Measurements from ENCODE around the gene ZFAND3. TPM values are rescaled to one million over a fixed set of nuclear protein-coding genes. Genes with fewer than 3 reads are reported as not detected.

ZFAND3 gene
- total and polyA plus RNA-seq, 2 of the 4 experiments (the other 2 are of a cell fraction): 10.9 to 26.7 TPM

GRCh38 chr6:38065734-38066305, 246.3 kb downstream of the ZFAND3 start:
- H3K79me1 ChIP-seq (ENCODE audit: low read depth in 1 of 2, low read length in 2 of 2): peaks cover 36 to 57% of the 10 kb centered on the region in 2 experiments
- H3K4me3 ChIP-seq (ENCODE audit: insufficient read depth, low read depth, low read length): no peak overlapping the region
- no peak overlapping the region for H3K18ac ChIP-seq (ENCODE audit: low read depth, low read length)
- ChIA-PET CTCF (no interaction called here), POLR2A (ENCODE audit: unreplicated experiment) (no interaction called here)
- intact Hi-C loops (cut with micrococcal nuclease) (no loop called here), dilution Hi-C loops (cut with HindIII; ENCODE audit: low sequenced_read_pairs, unreplicated experiment) (no loop called here), in situ Hi-C loops (cut with MboI; ENCODE audit: low sequenced_read_pairs) (no loop called here)
- H4K20me1 ChIP-seq (ENCODE audit: insufficient read depth, low read length): peaks cover 42% of the 10 kb centered on the region; the same call in 1 of the 2 replicates
- TF ChIP-seq, protein P1, sequence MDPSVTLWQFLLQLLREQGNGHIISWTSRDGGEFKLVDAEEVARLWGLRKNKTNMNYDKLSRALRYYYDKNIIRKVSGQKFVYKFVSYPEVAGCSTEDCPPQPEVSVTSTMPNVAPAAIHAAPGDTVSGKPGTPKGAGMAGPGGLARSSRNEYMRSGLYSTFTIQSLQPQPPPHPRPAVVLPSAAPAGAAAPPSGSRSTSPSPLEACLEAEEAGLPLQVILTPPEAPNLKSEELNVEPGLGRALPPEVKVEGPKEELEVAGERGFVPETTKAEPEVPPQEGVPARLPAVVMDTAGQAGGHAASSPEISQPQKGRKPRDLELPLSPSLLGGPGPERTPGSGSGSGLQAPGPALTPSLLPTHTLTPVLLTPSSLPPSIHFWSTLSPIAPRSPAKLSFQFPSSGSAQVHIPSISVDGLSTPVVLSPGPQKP (IDR thresholded peaks at IDR 0.05; ENCODE audit: borderline replicate concordance, low read depth, low read length): no peak
- TF ChIP-seq MXI1 (IDR thresholded peaks at IDR 0.05; ENCODE audit: borderline replicate concordance, low read depth, low read length): no peak
- TF ChIP-seq, protein P2, sequence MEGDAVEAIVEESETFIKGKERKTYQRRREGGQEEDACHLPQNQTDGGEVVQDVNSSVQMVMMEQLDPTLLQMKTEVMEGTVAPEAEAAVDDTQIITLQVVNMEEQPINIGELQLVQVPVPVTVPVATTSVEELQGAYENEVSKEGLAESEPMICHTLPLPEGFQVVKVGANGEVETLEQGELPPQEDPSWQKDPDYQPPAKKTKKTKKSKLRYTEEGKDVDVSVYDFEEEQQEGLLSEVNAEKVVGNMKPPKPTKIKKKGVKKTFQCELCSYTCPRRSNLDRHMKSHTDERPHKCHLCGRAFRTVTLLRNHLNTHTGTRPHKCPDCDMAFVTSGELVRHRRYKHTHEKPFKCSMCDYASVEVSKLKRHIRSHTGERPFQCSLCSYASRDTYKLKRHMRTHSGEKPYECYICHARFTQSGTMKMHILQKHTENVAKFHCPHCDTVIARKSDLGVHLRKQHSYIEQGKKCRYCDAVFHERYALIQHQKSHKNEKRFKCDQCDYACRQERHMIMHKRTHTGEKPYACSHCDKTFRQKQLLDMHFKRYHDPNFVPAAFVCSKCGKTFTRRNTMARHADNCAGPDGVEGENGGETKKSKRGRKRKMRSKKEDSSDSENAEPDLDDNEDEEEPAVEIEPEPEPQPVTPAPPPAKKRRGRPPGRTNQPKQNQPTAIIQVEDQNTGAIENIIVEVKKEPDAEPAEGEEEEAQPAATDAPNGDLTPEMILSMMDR (conservative IDR thresholded peaks at IDR 0.05; ENCODE audit: low read depth, low read length): no peak
- TF ChIP-seq FOS (IDR thresholded peaks at IDR 0.05; ENCODE audit: low read depth, low read length): no peak
- TF ChIP-seq CEBPB (IDR thresholded peaks at IDR 0.05; ENCODE audit: low read depth, low read length): no peak
- no peak for TF ChIP-seq RCOR1 (IDR thresholded peaks at IDR 0.05; ENCODE audit: insufficient replicate concordance, low read length)
- TF ChIP-seq, protein P3, sequence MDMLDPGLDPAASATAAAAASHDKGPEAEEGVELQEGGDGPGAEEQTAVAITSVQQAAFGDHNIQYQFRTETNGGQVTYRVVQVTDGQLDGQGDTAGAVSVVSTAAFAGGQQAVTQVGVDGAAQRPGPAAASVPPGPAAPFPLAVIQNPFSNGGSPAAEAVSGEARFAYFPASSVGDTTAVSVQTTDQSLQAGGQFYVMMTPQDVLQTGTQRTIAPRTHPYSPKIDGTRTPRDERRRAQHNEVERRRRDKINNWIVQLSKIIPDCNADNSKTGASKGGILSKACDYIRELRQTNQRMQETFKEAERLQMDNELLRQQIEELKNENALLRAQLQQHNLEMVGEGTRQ (IDR thresholded peaks at IDR 0.05; ENCODE audit: low read depth, low read length): no peak
- no peak for TF ChIP-seq CHD1 (IDR thresholded peaks at IDR 0.05; ENCODE audit: low read depth, low read length)
- TF ChIP-seq POLR2A (IDR thresholded peaks at IDR 0.05; ENCODE audit: low read depth, low read length): no peak
- no peak for TF ChIP-seq RAD21 (IDR thresholded peaks at IDR 0.05; ENCODE audit: low read length)
- no peak for TF ChIP-seq MAFK (IDR thresholded peaks at IDR 0.05; ENCODE audit: low read depth, low read length)
- TF ChIP-seq BHLHE40 (IDR thresholded peaks at IDR 0.05; ENCODE audit: low read depth, low read length): no peak
- no peak for TF ChIP-seq MAZ (IDR thresholded peaks at IDR 0.05; ENCODE audit: borderline replicate concordance, low read depth, low read length)
- TF ChIP-seq RFX5 (IDR thresholded peaks at IDR 0.05; ENCODE audit: low read depth, low read length): no peak
- no peak for TF ChIP-seq SMC3 (IDR thresholded peaks at IDR 0.05; ENCODE audit: low read depth, low read length)
- no peak for TF ChIP-seq NFE2L2 (IDR thresholded peaks at IDR 0.05; ENCODE audit: low read depth, low read length)
- no peak overlapping the region for H2AK5ac ChIP-seq (ENCODE audit: low read depth, low read length)
- H3K23ac ChIP-seq (ENCODE audit: low read depth, low read length): no peak overlapping the region
- H3K14ac ChIP-seq (replicated peaks; ENCODE audit: low read depth, low read length): no peak overlapping the region
- no peak overlapping the region for H2BK5ac ChIP-seq (ENCODE audit: low read depth, low read length, poor library complexity, severe bottlenecking)
- no peak overlapping the region for H2AFZ ChIP-seq (replicated peaks; ENCODE audit: low read length, poor library complexity)
- no peak overlapping the region for H2BK15ac ChIP-seq (ENCODE audit: low read depth, low read length)
- H3K4me2 ChIP-seq (ENCODE audit: low read depth, low read length): no peak overlapping the region
- no peak overlapping the region for H4K91ac ChIP-seq (ENCODE audit: insufficient read depth, low read depth, low read length)
- no peak overlapping the region for H3K27ac ChIP-seq (ENCODE audit: insufficient read depth, low read length)
- no peak overlapping the region for H2AK9ac ChIP-seq (replicated peaks; ENCODE audit: low read depth, low read length, poor library complexity)
- H2BK20ac ChIP-seq (ENCODE audit: low read depth, low read length): no peak overlapping the region
- no peak overlapping the region for H4K5ac ChIP-seq (ENCODE audit: low read depth, low read length)
- no CpG with 5 or more reads among the region's 2 CpGs for WGBS, 2 experiments (ENCODE audit: extremely low coverage in 2 of 2, insufficient read length in 1 of 2)
- DNase-seq (no peak), ATAC-seq (ENCODE audit: low read depth) (no peak)
- no peak overlapping the region for H3K9ac ChIP-seq (ENCODE audit: low read depth, low read length)
- peaks cover 6% of the 10 kb centered on the region for H3K9me1 ChIP-seq (ENCODE audit: insufficient read depth, low read length)
- H3K36me3 ChIP-seq (ENCODE audit: control insufficient read depth, insufficient read depth, low read length): peaks cover 17% of the 10 kb centered on the region
- peaks cover 6% of the 10 kb centered on the region for H3K4me1 ChIP-seq (ENCODE audit: control insufficient read depth, insufficient read depth, low read length)
- H3K4ac ChIP-seq (ENCODE audit: low read depth, low read length): no peak overlapping the region
- H3K9me3 ChIP-seq (ENCODE audit: control insufficient read depth, insufficient read depth, low read length): no peaks in the 10 kb centered on the region
- BruUV-seq (replicated peaks): no TSS peak
- no peak overlapping the region for H4K8ac ChIP-seq (ENCODE audit: low read depth in 2 of 2, low read length in 2 of 2)
- H3K56ac ChIP-seq (ENCODE audit: extremely low read depth, insufficient read depth, low read length): no peak overlapping the region
- H3K27me3 ChIP-seq (ENCODE audit: control insufficient read depth, insufficient read depth, low read length): no peaks in the 10 kb centered on the region
- no peak overlapping the region for H2BK120ac ChIP-seq (ENCODE audit: low read depth, low read length)

Data from IMR-90 (cell line).